ENCODE data around the gene MMP14. TPM values are rescaled to one million over a fixed set of nuclear protein-coding genes. Genes with fewer than 3 reads are reported as not detected.

The MMP14 gene
- total RNA-seq, 1 experiment from 2014 or later = 17.8 TPM

- TF ChIP-seq CTCF (IDR thresholded peaks at IDR 0.05 in 2 of 3, conservative IDR thresholded peaks at IDR 0.05 in 1 of 3; ENCODE audit: borderline replicate concordance in 1 of 3, insufficient read depth in 1 of 3, low read depth in 2 of 3, low read length in 2 of 3) = no peak
- no peak for TF ChIP-seq EZH2phosphoT487 (IDR thresholded peaks at IDR 0.05; ENCODE audit: borderline replicate concordance)
- no peak for TF ChIP-seq SP1 (IDR thresholded peaks at IDR 0.05; ENCODE audit: low read depth)
- no peak for TF ChIP-seq YY1 (IDR thresholded peaks at IDR 0.05; ENCODE audit: extremely low read depth, insufficient replicate concordance, low read depth, low read length)
- no peak for TF ChIP-seq ZNF274 (IDR thresholded peaks at IDR 0.05; ENCODE audit: low read depth, low read length)
- TF ChIP-seq MAX (IDR thresholded peaks at IDR 0.05) = no peak
- TF ChIP-seq SIN3A (IDR thresholded peaks at IDR 0.05; ENCODE audit: low read depth) = no peak
- no peak for TF ChIP-seq REST (IDR thresholded peaks at IDR 0.05; ENCODE audit: low read depth)
- no peak for TF ChIP-seq POLR2AphosphoS5 (IDR thresholded peaks at IDR 0.05; ENCODE audit: low read depth, low read length)
- no peak for TF ChIP-seq SRF (IDR thresholded peaks at IDR 0.05; ENCODE audit: low read depth)
- TF ChIP-seq JUND (IDR thresholded peaks at IDR 0.05) = no peak
- TF ChIP-seq ATF3 (IDR thresholded peaks at IDR 0.05) = no peak
- TF ChIP-seq FOSL1 (IDR thresholded peaks at IDR 0.05; ENCODE audit: low read depth) = no peak
- TF ChIP-seq EZH2 (IDR thresholded peaks at IDR 0.05) = no peak
- TF ChIP-seq TCF7L2 (IDR thresholded peaks at IDR 0.05; ENCODE audit: borderline replicate concordance, extremely low read depth, insufficient read depth, insufficient read length) = no peak
- no peak for TF ChIP-seq ELF1 (IDR thresholded peaks at IDR 0.05; ENCODE audit: borderline replicate concordance, low read depth)
- no peak for TF ChIP-seq RAD21 (IDR thresholded peaks at IDR 0.05; ENCODE audit: low read depth)
- TF ChIP-seq EGR1 (IDR thresholded peaks at IDR 0.05; ENCODE audit: low read depth) = no peak
- no peak for TF ChIP-seq ZFX (IDR thresholded peaks at IDR 0.05)
- TF ChIP-seq CEBPB (IDR thresholded peaks at IDR 0.05; ENCODE audit: low read depth) = no peak
- no peaks in the 10 kb centered on the region for H3K9me2 ChIP-seq (ENCODE audit: insufficient read depth)
- intact Hi-C loops (cut with micrococcal nuclease) = no loop called here
- no peaks in the 10 kb centered on the region for H3K36me3 ChIP-seq (ENCODE audit: control insufficient read depth in 1 of 2, insufficient read depth in 2 of 2, low read length in 2 of 2)
- DNase-seq (ENCODE audit: low read depth, low spot score) = no peak
- H3K79me2 ChIP-seq (ENCODE audit: insufficient read depth, low read length) = no peaks in the 10 kb centered on the region
- no peak overlapping the region for H3K9ac ChIP-seq (ENCODE audit: low read length)
- CTCF ChIA-PET = interaction anchor here (0.6 kb wide), 1 partner anchor 246 kb away, joined by 3 read pairs; no protein-coding TSS in a partner anchor
- H3K4me2 ChIP-seq (ENCODE audit: low read length) = no peak overlapping the region
- no peak overlapping the region for H3K4me3 ChIP-seq (replicated peaks in 1 of 2; ENCODE audit: low read depth in 1 of 2, low read length in 2 of 2)
- no peak overlapping the region for H3K27ac ChIP-seq (ENCODE audit: low read depth, low read length)
- peaks cover 4 to 11% of the 10 kb centered on the region in 2 experiments; a peak in 3 of 4 replicates for H3K4me1 ChIP-seq (ENCODE audit: control insufficient read depth in 1 of 2, insufficient read depth in 2 of 2, low read length in 2 of 2)
- no peaks in the 10 kb centered on the region for H3K27me3 ChIP-seq (ENCODE audit: insufficient read depth, low read length)
- BruUV-seq (replicated peaks) = no TSS peak
- ATAC-seq = no peak
- H4K20me1 ChIP-seq (ENCODE audit: insufficient read depth) = no peaks in the 10 kb centered on the region
- no peak overlapping the region for H2AFZ ChIP-seq (ENCODE audit: low read depth, low read length, poor library complexity, severe bottlenecking)
- H3K9me3 ChIP-seq (ENCODE audit: control insufficient read depth in 1 of 2, insufficient read depth in 1 of 2, low read depth in 1 of 2, low read length in 2 of 2) = no peaks in the 10 kb centered on the region
- RAD21 ChIA-PET (ENCODE audit: low non-redundant PET in 1 of 2, low total read pairs in 2 of 2, uncharacterized antibody in 2 of 2, unreplicated experiment in 2 of 2) = interaction anchor here in 1 of 2 experiments (0.6 kb wide), 1 partner anchor 10 kb away, joined by 4 read pairs; no protein-coding TSS in a partner anchor
- POLR2A ChIA-PET = no interaction called here
Measured at GRCh38 chr14:22811722-22812121, 24.7 kb upstream of the MMP14 start.
